GM10847 (cell line): Measurements from ENCODE around the gene EFCAB12.

Experiments
- POLR2A ChIP-seq: IDR thresholded peaks from 2 replicates; pipeline ENCODE4 v1.6.1; 2011; ENCODE audit not compliant: insufficient read length; ENCODE audit errors: extremely low read depth

Gene EFCAB12

GRCh38 chr3:129433565-129433964 is 5.1 kb upstream of the EFCAB12 start:
- TF ChIP-seq POLR2A = no peak

DNA sequence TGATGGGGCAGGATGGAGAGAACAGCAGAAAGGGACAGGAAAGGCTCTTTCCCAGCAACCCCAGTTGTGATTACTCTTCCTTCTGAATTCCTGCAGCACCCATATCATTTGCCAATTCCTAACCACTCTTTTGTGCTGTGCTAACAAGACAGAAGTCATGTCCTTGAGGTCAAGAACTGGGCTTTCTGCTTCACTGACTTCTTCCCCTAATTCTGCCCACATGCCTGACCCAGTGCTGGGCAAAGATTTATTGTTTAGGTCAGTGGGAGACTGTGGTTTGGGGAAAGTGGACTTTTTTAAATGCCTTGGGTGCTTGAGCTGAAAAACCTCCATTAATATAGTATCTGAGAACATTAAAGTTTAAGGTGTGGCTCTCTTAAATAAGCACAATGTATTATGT is 4.2 kb upstream of the EFCAB12 start:
- TF ChIP-seq POLR2A = no peak

DNA sequence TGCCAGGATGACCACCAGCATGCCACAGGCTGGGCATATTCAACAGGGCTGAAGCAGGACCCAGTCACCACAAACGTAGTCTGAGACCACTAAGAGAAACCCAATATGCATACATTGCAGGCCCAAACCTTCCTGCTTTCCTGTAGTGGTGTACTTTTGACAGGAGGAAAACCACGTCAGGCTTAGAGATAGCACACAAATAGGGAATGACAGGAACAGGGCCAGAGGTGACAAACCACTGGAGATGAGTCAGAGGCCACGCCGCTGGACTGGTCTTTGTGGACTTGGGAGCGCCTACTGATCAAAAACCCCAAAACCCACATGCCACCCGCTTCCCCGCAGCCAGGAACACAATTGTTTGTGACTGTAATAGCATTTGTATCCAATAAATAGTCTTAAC is 3.6 kb upstream of the EFCAB12 start:
- TF ChIP-seq POLR2A = no peak

- TF ChIP-seq POLR2A = no peak
These were observed 1.2 kb upstream of the EFCAB12 start for GRCh38 chr3:129429602-129430001.

GRCh38 chr3:129429080-129429451 is 630 bp upstream of the EFCAB12 start:
- TF ChIP-seq POLR2A = no peak

GRCh38 chr3:129428007-129428375 is 445 bp downstream of the EFCAB12 start:
- TF ChIP-seq POLR2A = no peak

DNA sequence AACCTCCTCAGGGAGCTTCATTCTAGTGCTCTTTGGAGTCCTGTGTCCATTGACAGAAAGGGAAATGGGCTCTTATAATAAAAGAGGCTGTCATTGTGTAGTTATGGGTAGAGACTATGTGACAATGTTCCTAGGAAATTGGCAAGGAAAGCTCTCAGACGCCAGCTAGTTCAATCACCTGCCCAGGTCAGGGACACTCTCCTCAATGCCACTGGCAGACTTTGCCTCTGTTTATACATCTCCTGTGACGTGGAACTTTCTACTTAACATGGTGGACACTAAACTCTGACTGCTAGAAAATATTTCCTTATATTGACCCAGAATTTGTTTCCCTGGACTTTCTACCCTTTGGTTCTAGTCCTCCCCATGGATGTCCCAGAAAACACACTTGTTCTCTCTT is 2.8 kb downstream of the EFCAB12 start:
- no peak for TF ChIP-seq POLR2A

DNA sequence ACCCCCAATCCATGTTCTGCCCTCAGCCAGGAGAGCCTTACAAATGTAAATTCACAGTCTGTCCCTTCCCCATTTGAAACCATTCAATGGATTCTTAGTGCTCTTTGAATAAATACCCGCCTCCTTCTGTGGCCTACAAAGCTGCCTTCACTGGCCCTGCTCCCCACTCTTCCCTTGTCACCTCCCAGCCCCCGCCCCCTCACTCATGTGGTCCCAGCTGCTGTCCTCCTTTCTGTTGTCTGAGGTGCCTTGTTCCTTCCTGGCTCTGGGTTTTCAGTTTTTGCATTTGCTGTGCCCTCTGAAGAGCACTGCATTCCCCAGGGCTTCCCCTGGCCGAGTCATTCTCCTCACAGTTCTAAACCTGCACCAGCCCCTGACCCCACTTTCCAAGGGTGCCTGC is 3.2 kb downstream of the EFCAB12 start:
- TF ChIP-seq POLR2A = no peak

GRCh38 chr3:129424185-129424841 is 4.1 kb downstream of the EFCAB12 start:
- TF ChIP-seq POLR2A = no peak

GRCh38 chr3:129422897-129423296 is 5.5 kb downstream of the EFCAB12 start:
- TF ChIP-seq POLR2A = no peak

DNA sequence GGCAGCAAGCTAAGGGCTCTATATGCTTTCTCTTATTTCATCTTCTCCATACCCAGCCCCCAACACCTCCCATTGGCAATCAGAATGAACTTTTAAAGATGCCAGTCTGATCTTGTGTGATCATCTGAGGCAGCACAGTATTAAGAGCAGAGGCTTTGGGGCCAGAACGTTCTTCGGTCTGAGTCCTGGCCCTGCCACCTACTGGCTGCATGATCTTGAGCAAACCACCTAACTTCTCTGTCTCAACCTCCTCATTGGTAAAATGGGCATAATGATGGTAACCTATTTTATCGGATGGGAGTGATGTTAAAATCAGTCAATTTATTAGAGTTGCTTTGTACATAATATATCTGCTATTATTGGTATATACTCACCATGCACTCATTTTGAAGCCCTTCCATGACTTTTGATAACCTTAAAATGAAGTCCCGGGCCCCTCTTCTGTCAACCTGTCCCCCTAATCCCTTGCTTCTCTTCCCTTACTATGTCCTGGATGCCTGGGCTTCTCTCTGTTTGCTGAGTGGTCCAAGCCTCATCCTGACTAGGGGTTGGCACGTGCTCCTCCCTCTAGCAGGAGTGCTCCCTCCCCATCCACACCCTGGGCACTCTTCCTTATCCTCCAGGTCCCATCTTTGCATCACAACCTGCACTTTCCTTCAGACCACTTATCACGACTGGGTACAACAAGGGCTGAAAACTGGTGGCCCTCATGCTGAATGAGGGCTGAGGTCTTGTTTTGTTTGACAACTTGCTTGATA is 6.3 kb downstream of the EFCAB12 start:
- TF ChIP-seq POLR2A = no peak

GRCh38 chr3:129421236-129421883 is 7.1 kb downstream of the EFCAB12 start:
- TF ChIP-seq POLR2A = no peak

- TF ChIP-seq POLR2A = no peak
These were observed 9.0 kb downstream of the EFCAB12 start for GRCh38 chr3:129419476-129419875.

DNA sequence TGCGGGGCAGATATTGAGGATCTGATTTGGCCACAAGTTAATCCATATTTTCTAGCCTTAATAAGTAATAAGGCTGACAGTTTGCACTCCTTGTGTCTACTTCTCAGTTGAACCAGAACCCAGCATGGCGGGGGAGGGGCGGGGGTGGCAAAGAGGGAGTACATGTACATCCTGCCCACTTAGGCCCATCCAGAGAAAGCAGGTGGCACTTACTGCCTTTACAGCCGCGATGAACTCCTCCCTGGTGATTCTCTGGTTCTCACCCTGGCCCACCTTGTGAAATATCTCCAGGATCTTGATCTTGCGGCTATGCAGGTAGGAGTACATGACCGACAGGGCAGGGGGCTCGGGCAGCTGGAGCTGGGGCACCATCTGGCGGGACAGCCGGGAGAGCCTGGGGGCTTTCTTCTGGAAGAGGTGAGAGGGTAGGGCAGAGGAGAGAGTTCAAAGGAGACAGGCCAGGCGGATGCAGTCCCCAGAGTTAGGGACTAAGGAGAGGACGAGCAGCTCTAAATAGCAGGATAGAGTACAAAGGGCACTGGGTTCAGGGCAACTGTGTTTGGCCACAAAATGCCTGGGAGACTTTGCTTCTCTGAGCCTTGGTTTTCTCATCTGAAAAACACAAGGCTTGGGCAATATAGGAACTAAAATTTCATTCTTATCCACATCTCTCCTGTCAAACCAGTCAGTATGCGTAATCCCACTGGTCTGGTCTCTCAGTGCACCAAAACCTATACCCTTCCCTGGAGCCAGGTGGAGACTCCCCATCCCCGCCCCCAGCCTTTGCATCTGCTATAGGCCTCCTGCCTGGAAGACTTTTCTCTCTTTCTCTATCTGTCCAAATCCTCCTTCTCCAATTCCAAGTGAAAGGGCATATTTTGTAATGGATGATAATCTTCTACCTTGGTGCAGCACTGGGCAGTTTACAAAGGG is 10.1 kb downstream of the EFCAB12 start:
- no peak for TF ChIP-seq POLR2A

DNA sequence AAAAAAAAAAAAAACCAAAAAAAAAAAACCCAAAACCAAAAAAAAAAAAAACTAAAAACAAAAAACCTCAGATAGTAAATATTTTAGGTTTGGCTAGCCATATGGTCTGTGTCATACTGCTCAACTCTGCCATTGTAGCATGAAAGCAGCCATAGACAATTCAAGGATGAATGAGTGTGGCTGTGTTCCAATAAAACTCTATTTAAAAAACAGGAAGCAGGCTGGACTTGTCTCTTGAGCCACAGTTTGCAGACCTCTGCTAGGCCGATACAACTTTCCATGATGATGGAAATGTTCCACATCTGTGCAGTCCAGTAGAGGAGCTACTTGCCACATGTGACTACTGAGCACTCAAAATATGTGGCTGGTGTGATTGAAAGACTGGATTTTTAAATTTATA is 11.1 kb downstream of the EFCAB12 start:
- no peak for TF ChIP-seq POLR2A
